NCI-H2107 treated with DMSO at 0.1 percent for 48 hours (cell line): ENCODE data around the gene RAD18.

Experiments
- DNase-seq: peaks from one replicate; lab custom pipeline; 2025; ENCODE audit not compliant: unreplicated experiment; lab: John Stamatoyannopoulos, UW

RAD18 gene

GRCh38 chr3:8985876-8986275 is 22.6 kb upstream of the RAD18 start:
- no peak for DNase-seq

DNA sequence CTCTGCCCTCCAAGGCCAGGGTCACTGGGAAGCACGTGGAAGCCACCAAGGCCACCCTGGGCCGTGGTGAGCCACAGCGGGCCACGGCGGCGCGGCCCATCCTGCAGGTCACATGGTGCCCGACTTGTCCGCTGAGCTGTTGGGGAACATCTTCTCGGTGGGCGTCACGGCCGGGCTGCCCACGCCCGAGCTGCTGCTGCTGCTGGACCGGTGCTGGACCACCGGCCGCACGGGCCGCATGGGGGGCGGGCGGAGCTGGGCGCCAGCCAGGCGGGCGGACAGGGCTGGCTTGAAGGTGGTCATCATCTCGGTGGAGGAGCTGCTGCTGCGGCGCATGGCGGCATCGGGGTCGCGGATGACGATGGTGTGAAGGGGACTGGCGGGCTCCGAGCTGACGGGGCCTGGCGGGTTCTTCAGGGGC is 22.1 kb upstream of the RAD18 start:
- DNase-seq: no peak

GRCh38 chr3:8984526-8984925 is 21.3 kb upstream of the RAD18 start:
- no peak for DNase-seq

DNA sequence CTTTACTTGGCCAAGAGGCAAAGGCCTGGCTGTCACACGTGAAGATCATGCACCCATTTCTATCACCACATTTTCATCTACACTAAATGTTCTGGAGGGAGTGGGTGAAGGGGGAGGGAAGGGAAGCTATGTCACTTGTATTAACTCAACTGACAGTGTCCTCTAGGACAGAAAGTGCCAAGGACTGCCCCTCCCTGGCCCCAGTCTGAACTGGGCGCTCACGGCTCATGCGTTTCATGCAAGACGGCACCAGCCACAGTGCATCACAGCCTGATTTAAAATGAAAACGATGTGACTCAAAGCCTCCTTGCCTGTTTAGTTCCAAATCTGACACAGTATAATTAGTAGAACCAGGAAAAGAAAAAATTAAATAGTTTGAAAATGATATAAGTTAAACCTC is 20.8 kb upstream of the RAD18 start:
- no peak for DNase-seq

DNA sequence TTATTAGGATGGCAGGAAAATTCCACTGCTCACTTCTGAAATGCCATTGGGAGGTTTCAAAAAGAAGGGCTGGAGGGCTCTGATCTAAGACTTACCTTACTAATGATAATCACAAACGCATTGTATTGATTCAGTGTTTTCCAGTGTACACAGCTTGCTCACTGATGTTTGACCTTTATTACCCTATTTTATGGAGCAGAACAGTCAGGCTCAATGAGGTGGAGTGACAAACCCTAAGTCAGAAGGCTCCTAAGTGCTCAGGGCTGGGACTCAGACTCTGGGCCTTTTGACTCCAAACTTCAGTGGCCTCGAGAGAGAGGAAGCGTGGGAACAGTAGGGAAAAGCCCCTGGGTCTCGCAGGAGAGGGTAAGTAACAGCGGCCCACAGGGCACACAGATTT is 20.3 kb upstream of the RAD18 start:
- no peak for DNase-seq

DNA sequence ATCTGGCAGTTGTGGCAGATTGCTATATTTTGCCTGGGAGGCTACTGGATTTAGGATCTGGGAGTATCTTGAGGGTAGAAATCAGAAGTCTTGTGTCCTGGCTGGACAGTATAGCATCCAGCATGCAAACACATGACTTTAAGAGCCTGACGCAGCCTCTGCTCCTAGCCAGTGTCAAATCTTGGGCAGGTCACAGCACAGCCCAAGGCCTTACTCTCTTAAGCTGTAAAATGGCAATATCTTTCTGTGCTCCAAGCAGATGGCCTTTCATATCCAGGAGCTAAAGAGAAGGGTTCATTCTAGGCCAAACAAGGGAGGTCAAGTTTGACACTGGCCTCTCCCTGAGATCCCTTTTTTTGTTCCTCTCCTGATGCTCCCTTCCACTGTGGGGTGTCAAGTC is 19.8 kb upstream of the RAD18 start:
- DNase-seq: no peak

DNA sequence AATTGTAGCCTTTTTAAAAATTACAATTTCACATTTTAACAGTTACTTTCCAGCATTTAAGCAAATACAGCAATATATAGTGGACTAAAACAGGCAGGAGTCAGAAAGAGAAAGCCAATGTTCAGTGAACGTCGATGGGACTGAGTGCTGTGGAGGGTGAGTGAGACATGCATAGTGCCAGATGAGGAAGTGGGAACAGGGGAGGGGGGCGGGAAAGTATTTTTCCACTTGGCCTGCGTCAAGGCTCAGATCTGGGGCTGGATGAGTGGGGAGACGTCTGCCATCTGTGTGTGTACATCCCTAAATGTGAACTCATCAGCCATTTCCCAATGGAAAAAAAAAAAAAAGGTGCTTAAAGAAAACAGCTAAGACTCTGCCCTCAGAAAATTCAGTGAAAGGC is 19.2 kb upstream of the RAD18 start:
- no peak for DNase-seq

- no peak for DNase-seq
Measured at GRCh38 chr3:8981700-8982099, 18.4 kb upstream of the RAD18 start.

GRCh38 chr3:8981296-8981695 is 18.0 kb upstream of the RAD18 start:
- no peak for DNase-seq

GRCh38 chr3:8980756-8981257 is 17.5 kb upstream of the RAD18 start:
- DNase-seq: no peak

- no peak for DNase-seq
Measured at GRCh38 chr3:8979262-8979661, 16.0 kb upstream of the RAD18 start.

DNA sequence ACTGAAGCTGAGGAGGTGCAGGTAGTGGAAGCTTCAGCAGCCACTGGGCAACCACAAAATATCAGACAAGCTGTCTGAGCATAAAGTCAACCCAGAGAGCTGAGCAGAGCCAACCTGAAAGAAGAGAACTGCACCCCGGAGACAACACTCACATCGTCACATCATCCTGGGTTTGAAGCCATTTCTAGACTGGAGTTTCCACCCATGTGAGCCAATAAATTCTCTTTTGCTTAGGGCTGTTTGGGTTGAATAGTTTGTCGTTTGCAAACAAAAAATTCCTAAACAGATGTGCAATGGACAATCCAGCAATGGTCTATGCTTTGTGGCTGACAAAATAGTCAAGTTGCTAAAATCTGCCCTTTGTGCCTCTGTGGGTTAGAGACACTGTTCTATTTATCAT is 15.3 kb upstream of the RAD18 start:
- DNase-seq: no peak

DNA sequence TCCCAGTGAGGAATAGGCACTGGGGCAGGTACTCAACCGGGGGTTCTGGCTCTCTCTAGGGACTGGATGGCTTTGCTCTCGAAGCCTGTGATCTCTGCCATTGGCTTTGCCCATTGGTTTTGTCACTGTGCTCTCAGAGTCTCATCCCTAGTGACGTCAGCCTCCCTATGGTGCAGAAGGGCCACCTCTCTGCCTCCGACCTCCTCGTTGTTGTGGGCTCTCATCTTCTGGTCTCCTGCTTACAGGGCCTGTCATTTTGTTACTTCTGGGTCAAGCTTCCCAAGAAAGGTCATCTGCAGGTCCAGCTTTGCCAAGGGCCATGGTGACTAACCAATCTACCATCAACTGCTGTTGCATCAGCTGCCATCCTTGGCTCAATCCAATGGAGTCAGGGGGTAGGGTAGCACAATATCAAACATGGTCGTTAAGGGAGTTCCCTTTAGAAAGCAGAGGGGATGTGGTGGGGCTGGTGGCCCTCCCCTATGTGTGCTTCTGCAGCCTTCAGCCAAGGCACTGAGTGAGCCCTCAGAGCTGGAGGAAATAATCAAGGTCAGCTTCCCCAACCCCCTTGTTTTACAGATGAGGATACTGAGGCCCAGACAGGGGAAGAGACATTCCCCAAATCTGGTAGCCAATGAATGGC is 13.4 kb upstream of the RAD18 start:
- no peak for DNase-seq

DNA sequence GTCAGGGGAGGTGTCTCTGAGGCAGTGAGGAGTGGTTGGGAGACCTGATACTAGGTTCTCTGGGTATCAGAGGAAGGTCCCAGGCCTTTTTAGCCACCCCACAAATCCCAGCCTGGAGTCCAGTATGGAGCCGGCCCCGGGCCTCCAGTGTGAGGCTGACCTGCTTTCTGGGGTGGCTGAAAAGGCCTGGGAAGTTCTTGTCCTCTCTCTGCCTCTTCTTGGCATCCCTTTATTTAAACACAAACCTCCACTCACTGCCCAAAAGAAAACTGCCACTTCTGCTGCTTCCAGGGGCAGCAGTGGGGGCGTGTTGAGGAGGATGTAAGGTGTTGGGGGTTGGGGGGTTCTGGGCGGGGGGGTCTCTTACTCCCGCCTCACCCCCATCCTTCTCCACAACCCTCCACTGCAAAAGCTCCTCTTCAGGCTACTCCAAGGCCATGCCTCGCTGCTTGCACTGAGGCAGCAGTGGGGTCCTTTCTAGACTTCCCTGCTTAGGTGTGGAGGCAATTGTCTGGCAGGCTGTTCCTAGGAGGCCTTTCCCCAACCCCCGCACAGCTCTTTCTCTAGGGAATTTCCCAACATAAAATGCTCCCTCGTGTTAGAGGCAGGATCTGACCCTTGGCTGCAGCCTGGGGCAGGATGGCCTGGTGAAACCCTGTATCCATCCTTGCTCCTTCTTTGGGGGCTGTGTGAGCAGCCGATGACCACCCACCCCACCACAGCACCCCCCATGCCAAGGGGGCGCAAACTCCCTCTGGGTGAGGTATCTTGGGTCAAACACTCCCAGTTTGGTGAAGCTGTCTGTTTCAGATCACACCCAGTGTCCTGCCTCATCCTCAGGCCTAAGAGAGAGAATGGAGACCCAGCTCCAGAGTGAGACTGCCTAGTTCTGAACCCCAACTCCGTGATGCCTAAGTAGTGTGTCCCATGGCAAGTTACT is 12.1 kb upstream of the RAD18 start:
- DNase-seq: no peak

- DNase-seq: no peak
Measured at GRCh38 chr3:8974458-8974857, 11.2 kb upstream of the RAD18 start.

- DNase-seq: no peak
Measured at GRCh38 chr3:8972639-8973038, 9.4 kb upstream of the RAD18 start.

GRCh38 chr3:8970971-8971589 is 7.8 kb upstream of the RAD18 start:
- DNase-seq: peak; percentile 21

GRCh38 chr3:8969241-8969640 is 6.0 kb upstream of the RAD18 start:
- DNase-seq: no peak

GRCh38 chr3:8968375-8968882 is 5.2 kb upstream of the RAD18 start:
- DNase-seq: no peak

DNA sequence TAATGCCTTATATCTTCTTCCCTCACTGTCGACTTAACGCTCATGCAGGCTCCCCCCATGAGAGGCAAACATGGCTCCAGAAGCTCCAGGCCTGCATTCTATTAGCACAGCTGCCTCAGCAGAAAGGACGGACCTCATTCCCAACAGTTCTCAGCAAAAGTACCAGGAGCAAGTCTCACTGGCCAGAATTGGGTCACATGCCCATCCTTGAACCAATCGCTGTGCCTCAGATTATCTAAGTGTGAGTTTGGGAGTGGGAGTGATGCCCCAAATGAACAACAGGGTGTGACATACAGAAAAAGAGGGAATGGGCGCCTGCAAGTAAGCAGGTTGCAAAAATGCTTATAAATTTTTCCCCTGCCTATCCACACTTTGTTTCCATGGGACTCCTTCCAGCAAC is 4.3 kb upstream of the RAD18 start:
- no peak for DNase-seq

DNA sequence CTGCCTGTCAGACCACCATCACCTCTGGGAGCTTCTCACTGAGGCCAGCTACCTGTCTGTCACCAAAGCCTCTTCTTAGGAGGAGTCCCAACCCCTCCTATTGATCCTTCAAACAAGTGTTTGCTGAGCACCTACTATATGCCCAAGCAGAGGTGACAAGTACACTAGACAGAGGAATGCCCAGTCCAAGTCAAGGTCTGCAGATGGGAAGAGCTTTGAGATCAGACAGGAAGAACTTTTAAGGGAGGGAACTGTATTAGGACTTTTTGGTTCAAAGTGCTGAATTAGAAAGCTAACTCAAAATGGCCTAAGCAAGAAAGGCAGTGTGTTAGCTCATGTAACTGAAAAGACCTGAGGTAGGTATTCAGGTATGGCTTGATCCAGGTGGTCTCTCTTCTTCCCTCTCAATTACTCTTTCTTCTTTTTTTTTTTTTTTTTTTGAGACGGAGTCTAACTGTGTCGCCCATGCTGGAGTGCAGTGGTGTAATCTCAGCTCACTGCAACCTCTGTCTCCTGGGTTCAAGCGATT is 3.6 kb upstream of the RAD18 start:
- DNase-seq: no peak
